CD14-positive monocyte (primary cell): ENCODE measurements around the gene FSD2. TPM values are rescaled to one million over a fixed set of nuclear protein-coding genes. Genes with fewer than 3 reads are reported as not detected.

Experiments used
- DNase-seq, 3 donors: peaks; one replicate each; pipeline ENCODE4 v3.0.0-alpha.2; 2011 to 2022
- H2AFZ ChIP-seq: 2 replicates; pipeline ENCODE4 v1.6.0; 2012; ENCODE audit warnings: mild to moderate bottlenecking, low read depth, low read length, inconsistent platforms; ENCODE audit not compliant: insufficient read depth, poor library complexity, severe bottlenecking
- H3K27ac ChIP-seq, 2 donors: 1 replicate in 1 of 2; 2 replicates in 1 of 2; pipeline ENCODE4 v1.5.1; 2012 to 2013; ENCODE audit warnings: low read length in 2 of 2, control low read depth in 1 of 2, inconsistent platforms in 1 of 2, low read depth in 1 of 2, mild to moderate bottlenecking in 1 of 2
- H3K27me3 ChIP-seq, 2 donors: one replicate each; pipeline versions ENCODE4 v1.6.0 to v1.6.1; 2011 to 2013; ENCODE audit warnings: low read length in 2 of 2; ENCODE audit not compliant: control insufficient read depth in 2 of 2, insufficient read depth in 2 of 2
- H3K36me3 ChIP-seq, 2 donors: replicated peaks in 1 of 2; 1 replicate in 1 of 2; 2 replicates in 1 of 2; pipeline versions ENCODE4 v1.5.1 to v1.6.1; 2012 to 2013; ENCODE audit warnings: low read length in 2 of 2, control low read depth in 1 of 2, inconsistent platforms in 1 of 2, mild to moderate bottlenecking in 1 of 2; ENCODE audit not compliant: insufficient read depth in 2 of 2, control insufficient read depth in 1 of 2
- H3K4me1 ChIP-seq, 2 donors: 1 replicate in 1 of 2; 2 replicates in 1 of 2; pipeline versions ENCODE4 v1.5.1 to v1.6.1; 2012 to 2013; ENCODE audit warnings: low read length in 2 of 2, control low read depth in 1 of 2, inconsistent platforms in 1 of 2, mild to moderate bottlenecking in 1 of 2, moderate library complexity in 1 of 2; ENCODE audit not compliant: insufficient read depth in 2 of 2, control insufficient read depth in 1 of 2
- H3K4me2 ChIP-seq: replicated peaks from 2 replicates; pipeline ENCODE3; 2012; ENCODE audit warnings: low read length, moderate library complexity, mild to moderate bottlenecking; ENCODE audit not compliant: poor library complexity, severe bottlenecking; ENCODE audit errors: extremely low read depth
- H3K4me3 ChIP-seq, 3 experiments: fragments of 200-600 bp in 1 of 3; sonication (generic) in 1 of 3; replicated peaks in 1 of 3; 1 replicate in 2 of 3; 2 replicates in 1 of 3; pipeline ENCODE4 v1.5.1; 2011 to 2013; ENCODE audit warnings: low read length in 3 of 3, mild to moderate bottlenecking in 3 of 3, control low read depth in 2 of 3, low read depth in 2 of 3, inconsistent platforms in 1 of 3, moderate library complexity in 1 of 3
- H3K79me2 ChIP-seq: 2 replicates; pipeline ENCODE4 v1.6.0; 2012; ENCODE audit warnings: mild to moderate bottlenecking, control low read depth, inconsistent platforms, low read length, moderate library complexity; ENCODE audit not compliant: insufficient read depth
- H3K9ac ChIP-seq: 2 replicates; pipeline ENCODE4 v1.6.0; 2017; ENCODE audit warnings: low read length, mild to moderate bottlenecking; ENCODE audit not compliant: insufficient read depth, poor library complexity, severe bottlenecking
- H3K9me3 ChIP-seq, 2 donors: replicated peaks in 1 of 2; 1 replicate in 1 of 2; 2 replicates in 1 of 2; pipeline versions ENCODE4 v1.5.1 to v1.6.1; 2012 to 2013; ENCODE audit warnings: low read length in 2 of 2, control low read depth in 1 of 2; ENCODE audit not compliant: control insufficient read depth in 1 of 2, insufficient read depth in 1 of 2
- H4K20me1 ChIP-seq: 2 replicates; pipeline ENCODE4 v1.6.0; 2012; ENCODE audit warnings: mild to moderate bottlenecking, low read length, control low read depth, moderate library complexity; ENCODE audit not compliant: insufficient read depth
- H3K27ac Mint-ChIP-seq, 7 donors: one replicate each; pipeline ENCODE4 v1.8.0; 2020; ENCODE audit warnings: mild to moderate bottlenecking in 7 of 7, mixed read lengths in 7 of 7, moderate library complexity in 6 of 7, inconsistent platforms in 2 of 7
- H3K27me3 Mint-ChIP-seq, 3 donors: one replicate each; pipeline ENCODE4 v1.8.0; 2021 to 2022; ENCODE audit warnings: low read depth in 3 of 3, mild to moderate bottlenecking in 3 of 3, mixed read lengths in 3 of 3, moderate library complexity in 3 of 3, inconsistent platforms in 1 of 3
- H3K36me3 Mint-ChIP-seq, 2 donors: one replicate each; pipeline ENCODE4 v1.8.0; 2020; ENCODE audit warnings: mixed read lengths in 2 of 2, inconsistent platforms in 1 of 2, mild to moderate bottlenecking in 1 of 2
- H3K4me1 Mint-ChIP-seq: one replicate; pipeline ENCODE4 v1.8.0; 2020; ENCODE audit warnings: mild to moderate bottlenecking, mixed read lengths
- H3K4me3 Mint-ChIP-seq, 2 donors: one replicate each; pipeline ENCODE4 v1.8.0; 2020; ENCODE audit warnings: mild to moderate bottlenecking in 2 of 2, mixed read lengths in 2 of 2, moderate library complexity in 1 of 2
- H3K9me3 Mint-ChIP-seq, 7 donors: one replicate each; pipeline ENCODE4 v1.8.0; 2020 to 2022; ENCODE audit warnings: mixed read lengths in 7 of 7, mild to moderate bottlenecking in 6 of 7, moderate library complexity in 6 of 7, inconsistent platforms in 2 of 7
- CTCF ChIP-seq: fragments of 200-600 bp; IDR thresholded peaks from one replicate; pipeline ENCODE4 v1.8.0; 2022; ENCODE audit warnings: antibody characterized with exemption, mild to moderate bottlenecking
- WGBS: methylation state at CpG from one replicate; pipeline ENCODE4 v1.1.5; 2013; ENCODE audit warnings: missing lambda C conversion rate; ENCODE audit not compliant: insufficient coverage; 5-methylcytosine and 5-hydroxymethylcytosine counted together
- intact Hi-C, 2 donors: fragments of 100-400 bp; cut with micrococcal nuclease; formaldehyde crosslinking; loops; one replicate each; pipeline versions ENCODE4 v1.15.0 to v1.15.1; 2023
- polyA plus RNA-seq, 3 donors: library from polyadenylated mRNA; depleted of rRNA in 1 of 3; unstranded in 2 of 3; stranded (reverse) in 1 of 3; fragments of 300-500 nt in 2 of 3; fragments of >200 nt in 1 of 3; fragmentation: Illumina TruSeq in 2 of 3; gene quantifications; 1 replicate in 2 of 3; 2 replicates in 1 of 3; pipeline ENCODE4 v1.2.3, GENCODE V29; 2012 to 2021

FSD2 gene
- polyA plus RNA-seq, 3 donors, result 0.09 TPM; not detected in 2

- no peaks in the 10 kb centered on the region for H3K9me3 Mint-ChIP-seq
- no peak overlapping the region for H3K4me3 Mint-ChIP-seq
- peaks cover 23 to 25% of the 10 kb centered on the region in 2 donors for H3K4me1 ChIP-seq
- no peak for DNase-seq
- H3K36me3 ChIP-seq, result peaks cover 88 to 100% of the 10 kb centered on the region in 2 donors
- H3K27me3 Mint-ChIP-seq, result peaks cover 0 to 2% (median 0%) of the 10 kb centered on the region in 3 donors
- H2AFZ ChIP-seq, result no peak overlapping the region
- TF ChIP-seq CTCF, result no peak
- peaks cover 4% of the 10 kb centered on the region for H3K79me2 ChIP-seq
- H3K27ac ChIP-seq, result peak overlapping the region; percentile 65 to 87
- peak overlapping the region; percentile 24 for H3K9ac ChIP-seq
- peaks cover 82 to 99% of the 10 kb centered on the region in 2 donors for H3K36me3 Mint-ChIP-seq
- H3K4me1 Mint-ChIP-seq, result peaks cover 25% of the 10 kb centered on the region
- no peak overlapping the region for H3K4me2 ChIP-seq
- 92% methylated on average over 4 of the region's 4 CpGs for whole genome bisulfite sequencing
- H3K9me3 ChIP-seq, result no peaks in the 10 kb centered on the region
- intact Hi-C loops, result no loop called here
- peaks cover 45% of the 10 kb centered on the region for H4K20me1 ChIP-seq
- peak overlapping the region; percentile 84 to 98 (median 96) for H3K27ac Mint-ChIP-seq
- no peak overlapping the region for H3K4me3 ChIP-seq
- no peaks in the 10 kb centered on the region for H3K27me3 ChIP-seq
These were observed 27.5 kb upstream of the FSD2 start for GRCh38 chr15:82833362-82833682.

- H3K4me1 ChIP-seq, result peaks cover 23 to 25% of the 10 kb centered on the region in 2 donors
- H3K36me3 ChIP-seq, result peaks cover 94 to 100% of the 10 kb centered on the region in 2 donors
- TF ChIP-seq CTCF, result no peak
- Mint-ChIP-seq H3K9me3 (no peaks in the 10 kb centered on the region), H3K4me1 (peaks cover 25% of the 10 kb centered on the region), H3K36me3 (peaks cover 82 to 99% of the 10 kb centered on the region in 2 donors), H3K27ac (peak overlapping the region; percentile 84 to 98 (median 96)), H3K27me3 (peaks cover 0 to 2% (median 0%) of the 10 kb centered on the region in 3 donors), H3K4me3 (peak overlapping the region in 1 of 2 donors; percentile 55)
- peaks cover 41% of the 10 kb centered on the region for H4K20me1 ChIP-seq
- H3K9ac ChIP-seq, result peak overlapping the region; percentile 24
- peak overlapping the region; percentile 5 for H3K4me2 ChIP-seq
- no peaks in the 10 kb centered on the region for H3K9me3 ChIP-seq
- H3K4me3 ChIP-seq, result no peak overlapping the region
- H3K79me2 ChIP-seq, result peaks cover 4% of the 10 kb centered on the region
- 2% methylated on average over 9 of the region's 13 CpGs for WGBS
- H3K27ac ChIP-seq, result peak overlapping the region; percentile 65 to 87
- peak; percentile 53 to 78 (median 64) for DNase-seq
- no peak overlapping the region for H2AFZ ChIP-seq
- H3K27me3 ChIP-seq, result no peaks in the 10 kb centered on the region
- intact Hi-C loops, result no loop called here
These were observed 26.9 kb upstream of the FSD2 start for GRCh38 chr15:82832601-82833361.
